Coronary artery (tissue), 2 donors: ENCODE data around the gene SEMA3A.

ENCODE experiments used
- DNase-seq: peaks from one replicate; pipeline ENCODE4 v3.0.0-alpha.2; 2017; ENCODE audit warnings: low spot score
- H3K27ac ChIP-seq, 2 donors: fragments of 200-600 bp; sonication (generic); one replicate each; pipeline ENCODE4 v1.5.1; 2016 to 2019
- H3K4me3 ChIP-seq: fragments of 200-600 bp; sonication (generic); 2 replicates; pipeline ENCODE4 v1.5.1; 2016; ENCODE audit warnings: mild to moderate bottlenecking, moderate library complexity
- CTCF ChIP-seq: fragments of 200-600 bp; sonication (generic); IDR thresholded peaks from one replicate; pipeline ENCODE4 v1.5.1; 2019; ENCODE audit warnings: antibody characterized with exemption

The SEMA3A gene

GRCh38 chr7:84092207-84092606 is 102.4 kb downstream of the SEMA3A start:
- Histone ChIP-seq H3K4me3 (no peak overlapping the region), H3K27ac (no peak overlapping the region)
- TF ChIP-seq CTCF: no peak
- no peak for DNase-seq

- H3K4me3 ChIP-seq: no peak overlapping the region
- no peak overlapping the region for H3K27ac ChIP-seq
- no peak for TF ChIP-seq CTCF
Observed at GRCh38 chr7:84091318-84091717, 103.3 kb downstream of the SEMA3A start.

DNA sequence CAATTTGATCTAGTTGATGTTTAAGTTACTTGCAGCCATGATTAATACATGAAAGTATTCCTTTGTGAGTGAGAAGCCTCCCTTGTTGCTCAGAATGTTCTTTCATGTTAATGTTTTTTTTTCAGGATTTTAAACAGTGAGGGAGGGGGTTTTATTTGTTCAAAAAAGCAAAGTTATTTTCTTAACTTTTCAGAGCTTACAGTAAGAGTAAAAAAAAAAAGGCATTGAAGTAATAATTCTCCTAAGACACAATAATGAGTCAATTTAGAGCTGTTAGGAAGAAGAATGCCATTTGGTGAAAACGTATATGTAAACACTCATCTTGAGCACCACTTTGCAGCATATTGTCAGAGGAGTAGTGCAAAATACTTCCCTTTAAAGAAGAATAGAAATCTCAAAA is 105.8 kb downstream of the SEMA3A start:
- H3K27ac ChIP-seq: no peak overlapping the region
- no peak for DNase-seq
- no peak overlapping the region for H3K4me3 ChIP-seq
- no peak for TF ChIP-seq CTCF

More at GRCh38 chr7:84091318-84091717, 103.3 kb downstream of the SEMA3A start:
- DNase-seq: no peak

DNA sequence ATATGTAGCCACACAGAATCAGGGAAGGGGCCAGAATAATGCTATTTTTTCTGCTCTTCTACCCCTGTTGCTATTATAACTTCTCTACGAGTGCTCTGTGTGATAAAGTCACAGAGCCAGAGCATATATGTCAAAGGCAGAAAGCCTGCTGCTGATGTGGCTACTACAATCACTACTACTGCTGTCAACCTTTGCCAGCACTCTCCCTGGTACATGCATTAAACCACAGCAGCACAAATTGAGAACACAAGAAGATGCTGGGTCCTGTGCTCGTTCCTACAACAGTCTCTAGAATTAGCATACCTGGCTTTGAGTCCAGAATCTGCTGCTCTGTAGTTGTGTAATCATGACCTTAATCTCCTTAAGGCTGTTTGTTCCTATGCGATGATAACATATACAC is 108.6 kb downstream of the SEMA3A start:
- DNase-seq: no peak
- no peak overlapping the region for H3K4me3 ChIP-seq
- no peak overlapping the region for H3K27ac ChIP-seq
- TF ChIP-seq CTCF: no peak

- DNase-seq: no peak
- no peak overlapping the region for H3K4me3 ChIP-seq
- H3K27ac ChIP-seq: no peak overlapping the region
- TF ChIP-seq CTCF: no peak
Observed at GRCh38 chr7:84085147-84085546, 109.4 kb downstream of the SEMA3A start.

DNA sequence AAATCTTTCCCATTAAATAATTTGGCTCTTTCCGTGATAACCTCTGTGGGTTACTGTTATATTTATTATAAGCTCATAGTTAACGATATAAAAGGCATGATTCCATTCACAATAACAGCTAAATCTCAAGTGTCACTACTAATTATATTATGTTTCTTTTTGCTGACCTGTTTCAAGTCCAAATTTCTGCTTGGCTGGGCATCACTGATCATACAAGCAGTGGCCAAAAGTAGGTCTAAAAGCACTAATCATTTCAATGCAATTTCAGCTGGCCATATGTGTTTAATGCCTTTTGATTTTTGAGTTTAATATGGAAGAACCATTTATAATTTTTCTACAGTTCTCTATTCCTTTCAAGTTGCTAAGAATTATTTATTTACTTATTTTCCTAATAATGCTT is 110.7 kb downstream of the SEMA3A start:
- Histone ChIP-seq H3K4me3 (no peak overlapping the region), H3K27ac (no peak overlapping the region)
- DNase-seq: no peak
- no peak for TF ChIP-seq CTCF

- no peak for DNase-seq
- no peak for TF ChIP-seq CTCF
- Histone ChIP-seq H3K4me3 (no peak overlapping the region), H3K27ac (no peak overlapping the region)
Observed at GRCh38 chr7:84081973-84082522, 112.5 kb downstream of the SEMA3A start.
